HG02798 (cell line): ENCODE results near the gene HKDC1.
"Not testable (repeated sequence)": the region's sequence is repeated elsewhere in the genome, so short reads cannot be mapped to it uniquely, and the experiment has no call there.

ENCODE experiments used
- ATAC-seq: cut with Tn5 transposase; IDR thresholded peaks from one replicate; pipeline ENCODE4 v1.9.1; 2021; ENCODE audit warnings: mild to moderate bottlenecking; ENCODE audit not compliant: unreplicated experiment, poor library complexity

Gene HKDC1

GRCh38 chr10:69220041-69220451 is at the start of gene HKDC1:
TSS of gene HKDC1 (plus strand) at chr10:69220332. CDS start at chr10:69220436, 104 bp downstream.
- ATAC-seq = no peak

- ATAC-seq = no peak
These were observed 47.7 kb upstream of the HKDC1 start for GRCh38 chr10:69172241-69172982.

GRCh38 chr10:69175326-69175725 is 44.8 kb upstream of the HKDC1 start:
- ATAC-seq = not testable (repeated sequence)

- ATAC-seq = no peak
These were observed 43.3 kb upstream of the HKDC1 start for GRCh38 chr10:69176823-69177222.

GRCh38 chr10:69179089-69179742 is 40.9 kb upstream of the HKDC1 start:
- peak; percentile 25 for ATAC-seq

GRCh38 chr10:69179743-69180524 is 40.2 kb upstream of the HKDC1 start, which contains the start of gene SUPV3L1:
TSS of gene SUPV3L1 (plus strand) at chr10:69180234. CDS start at chr10:69180292, 58 bp downstream.
- ATAC-seq = peak; percentile 89

GRCh38 chr10:69180525-69181204 is 39.5 kb upstream of the HKDC1 start:
- ATAC-seq = no peak

GRCh38 chr10:69181433-69181832 is 38.7 kb upstream of the HKDC1 start:
- ATAC-seq = no peak

GRCh38 chr10:69182005-69182404 is 38.1 kb upstream of the HKDC1 start:
- ATAC-seq = no peak

- ATAC-seq = no peak
These were observed 33.6 kb upstream of the HKDC1 start for GRCh38 chr10:69186524-69186923.

GRCh38 chr10:69201045-69201444 is 19.1 kb upstream of the HKDC1 start:
- no peak for ATAC-seq

GRCh38 chr10:69202332-69202731 is 17.8 kb upstream of the HKDC1 start:
- no peak for ATAC-seq

GRCh38 chr10:69208761-69209160 is 11.4 kb upstream of the HKDC1 start:
- ATAC-seq = no peak

- ATAC-seq = no peak
These were observed 10.2 kb upstream of the HKDC1 start for GRCh38 chr10:69209787-69210484.

GRCh38 chr10:69211104-69211503 is 9.0 kb upstream of the HKDC1 start:
- no peak for ATAC-seq

GRCh38 chr10:69211524-69211923 is 8.6 kb upstream of the HKDC1 start:
- ATAC-seq = no peak

- no peak for ATAC-seq
These were observed 6.4 kb upstream of the HKDC1 start for GRCh38 chr10:69213591-69214311.

- ATAC-seq = no peak
These were observed 5.4 kb upstream of the HKDC1 start for GRCh38 chr10:69214666-69215131.
